ENCODE results near the gene EGLN3.

DNA sequence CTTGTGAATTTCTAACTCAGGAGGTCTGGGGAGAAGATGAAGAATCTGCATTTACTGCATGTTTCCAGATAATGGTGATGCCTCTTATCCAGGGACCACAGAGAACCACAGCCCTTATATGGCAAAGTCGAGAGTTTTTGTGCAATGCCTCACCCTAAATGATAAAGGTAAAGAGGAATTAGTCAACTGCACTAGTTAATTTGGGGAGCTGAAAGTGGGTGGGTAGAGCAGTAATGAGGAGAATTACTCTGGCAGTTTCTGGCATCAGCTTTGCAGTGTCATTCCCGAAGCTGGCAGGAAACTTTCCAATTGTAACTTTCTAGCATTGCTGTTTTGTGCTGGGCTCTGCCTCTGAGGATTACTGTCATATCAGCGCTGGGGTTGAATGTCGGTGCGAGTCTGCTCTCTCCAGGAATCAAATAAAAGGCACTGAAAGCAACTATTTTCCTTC lies 10.3 kb downstream of the EGLN3 start:
- TF ChIP-seq, protein P1, sequence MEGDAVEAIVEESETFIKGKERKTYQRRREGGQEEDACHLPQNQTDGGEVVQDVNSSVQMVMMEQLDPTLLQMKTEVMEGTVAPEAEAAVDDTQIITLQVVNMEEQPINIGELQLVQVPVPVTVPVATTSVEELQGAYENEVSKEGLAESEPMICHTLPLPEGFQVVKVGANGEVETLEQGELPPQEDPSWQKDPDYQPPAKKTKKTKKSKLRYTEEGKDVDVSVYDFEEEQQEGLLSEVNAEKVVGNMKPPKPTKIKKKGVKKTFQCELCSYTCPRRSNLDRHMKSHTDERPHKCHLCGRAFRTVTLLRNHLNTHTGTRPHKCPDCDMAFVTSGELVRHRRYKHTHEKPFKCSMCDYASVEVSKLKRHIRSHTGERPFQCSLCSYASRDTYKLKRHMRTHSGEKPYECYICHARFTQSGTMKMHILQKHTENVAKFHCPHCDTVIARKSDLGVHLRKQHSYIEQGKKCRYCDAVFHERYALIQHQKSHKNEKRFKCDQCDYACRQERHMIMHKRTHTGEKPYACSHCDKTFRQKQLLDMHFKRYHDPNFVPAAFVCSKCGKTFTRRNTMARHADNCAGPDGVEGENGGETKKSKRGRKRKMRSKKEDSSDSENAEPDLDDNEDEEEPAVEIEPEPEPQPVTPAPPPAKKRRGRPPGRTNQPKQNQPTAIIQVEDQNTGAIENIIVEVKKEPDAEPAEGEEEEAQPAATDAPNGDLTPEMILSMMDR (IDR thresholded peaks at IDR 0.05; ENCODE audit: insufficient read depth, low read length, poor library complexity, severe bottlenecking) = no peak
- no peak for TF ChIP-seq EZH2phosphoT487 (conservative IDR thresholded peaks at IDR 0.05; ENCODE audit: low read length)

Measured in SU-DHL-6 (cell line).